Measurements from ENCODE around the gene CEP85L.
A peak's percentile ranks its signal among the peaks of the same experiment; 100 is the strongest.

CEP85L gene

GRCh38 chr6:118504611-118505010 is 146.8 kb downstream of the CEP85L start:
- DNase-seq (ENCODE audit: low read depth): no peak
- TF ChIP-seq CTCF (conservative IDR thresholded peaks at IDR 0.05; ENCODE audit: control insufficient read depth, insufficient read depth, low read depth, low read length): no peak
- H3K4me3 ChIP-seq (ENCODE audit: control insufficient read depth, low read depth, low read length): no peak overlapping the region

GRCh38 chr6:118502169-118502568 is 149.2 kb downstream of the CEP85L start:
- TF ChIP-seq CTCF (conservative IDR thresholded peaks at IDR 0.05; ENCODE audit: control insufficient read depth, insufficient read depth, low read depth, low read length): no peak
- H3K4me3 ChIP-seq (ENCODE audit: control insufficient read depth, low read depth, low read length): no peak overlapping the region
- peak; percentile 5 for DNase-seq (ENCODE audit: low read depth)

GRCh38 chr6:118501765-118502164 is 149.6 kb downstream of the CEP85L start:
- TF ChIP-seq CTCF (conservative IDR thresholded peaks at IDR 0.05; ENCODE audit: control insufficient read depth, insufficient read depth, low read depth, low read length): no peak

GRCh38 chr6:118501099-118501498 is 150.3 kb downstream of the CEP85L start:
- DNase-seq (ENCODE audit: low read depth): no peak
- no peak for TF ChIP-seq CTCF (conservative IDR thresholded peaks at IDR 0.05; ENCODE audit: control insufficient read depth, insufficient read depth, low read depth, low read length)
- no peak overlapping the region for H3K4me3 ChIP-seq (ENCODE audit: control insufficient read depth, low read depth, low read length)

More at GRCh38 chr6:118501765-118502164, 149.6 kb downstream of the CEP85L start:
- H3K4me3 ChIP-seq (ENCODE audit: control insufficient read depth, low read depth, low read length): no peak overlapping the region
- DNase-seq (ENCODE audit: low read depth): no peak

GRCh38 chr6:118500130-118501015 is 151.0 kb downstream of the CEP85L start:
- DNase-seq (ENCODE audit: low read depth): no peak
- H3K4me3 ChIP-seq (ENCODE audit: control insufficient read depth, low read depth, low read length): no peak overlapping the region
- no peak for TF ChIP-seq CTCF (conservative IDR thresholded peaks at IDR 0.05; ENCODE audit: control insufficient read depth, insufficient read depth, low read depth, low read length)

GRCh38 chr6:118495485-118496280 is 155.7 kb downstream of the CEP85L start:
- DNase-seq (ENCODE audit: low read depth): peak; percentile 33
- TF ChIP-seq CTCF (conservative IDR thresholded peaks at IDR 0.05; ENCODE audit: control insufficient read depth, insufficient read depth, low read depth, low read length): no peak
- H3K4me3 ChIP-seq (ENCODE audit: control insufficient read depth, low read depth, low read length): no peak overlapping the region
